HEK293 (cell line): ENCODE results near the gene GPR107.

Experiments used
- CTCF ChIA-PET: fragments of 350-600 bp; formaldehyde crosslinking; extraction: SDS; loops from one replicate; lab custom pipeline; 2021; ENCODE audit warnings: antibody characterized with exemption; lab: Yijun Ruan, JAX
- POLR2A ChIA-PET: fragments of 300-600 bp; formaldehyde crosslinking; extraction: SDS; loops from one replicate; lab custom pipeline; 2020; ENCODE audit warnings: antibody characterized with exemption, inconsistent platforms; lab: Yijun Ruan, JAX
- H3K27ac ChIP-seq: fragments of 200-500 bp; sonication (Bioruptor generic); 2 replicates; pipeline ENCODE4 v1.5.1; 2014; ENCODE audit warnings: low read depth, low read length, control low read depth, inconsistent platforms; ENCODE audit errors: extremely low read depth
- H3K36me3 ChIP-seq, 2 experiments: fragments of 200-500 bp in 1 of 2; sonication (Bioruptor generic) in 1 of 2; 1 replicate in 1 of 2; 2 replicates in 1 of 2; pipeline ENCODE4 v1.5.1; 2014 to 2017; ENCODE audit warnings: inconsistent platforms in 2 of 2, low read length in 2 of 2; ENCODE audit not compliant: control insufficient read depth in 2 of 2, insufficient read depth in 1 of 2
- H3K4me1 ChIP-seq: fragments of 200-500 bp; sonication (Bioruptor generic); 2 replicates; pipeline ENCODE4 v1.5.1; 2014; ENCODE audit warnings: mild to moderate bottlenecking, low read length, inconsistent platforms; ENCODE audit not compliant: control insufficient read depth, insufficient read depth
- H3K4me3 ChIP-seq: 2 replicates; pipeline ENCODE4 v1.5.1; 2011; ENCODE audit warnings: low read depth, mild to moderate bottlenecking, control low read depth, low read length, moderate library complexity
- H3K9me3 ChIP-seq: fragments of 200-500 bp; sonication (Bioruptor generic); 2 replicates; pipeline ENCODE4 v1.5.1; 2014; ENCODE audit warnings: low read depth, low read length, inconsistent platforms; ENCODE audit not compliant: control insufficient read depth, insufficient read depth
- HOXA7 ChIP-seq: sonication (generic); formaldehyde crosslinking; IDR thresholded peaks from 2 replicates; pipeline ENCODE4 v1.8.1; 2022; ENCODE audit warnings: missing genetic modification reagents, borderline replicate concordance
- HOXD13 ChIP-seq: sonication (generic); formaldehyde crosslinking; IDR thresholded peaks from 2 replicates; pipeline ENCODE4 v1.8.0; 2022; ENCODE audit warnings: missing genetic modification reagents, borderline replicate concordance
- WT1 ChIP-seq: fragments of 450-650 bp; formaldehyde crosslinking; IDR thresholded peaks from 2 replicates; pipeline ENCODE4 v1.5.1; 2016; ENCODE audit warnings: missing biosample characterization, missing genetic modification characterization
- ZNF140 ChIP-seq: fragments of 450-650 bp; formaldehyde crosslinking; IDR thresholded peaks from 2 replicates; pipeline ENCODE4 v1.5.1; 2016; ENCODE audit warnings: missing biosample characterization, missing genetic modification characterization
- ZNF274 ChIP-seq, 2 experiments: fragments of 200-500 bp in 1 of 2; fragments of 450-650 bp in 1 of 2; sonication (Bioruptor generic) in 1 of 2; formaldehyde crosslinking in 1 of 2; IDR thresholded peaks; 2 replicates each; pipeline versions ENCODE4 v1.5.1 to v1.6.1; 2014 to 2016; ENCODE audit warnings: borderline replicate concordance in 1 of 2, inconsistent platforms in 1 of 2, low read length in 1 of 2, missing biosample characterization in 1 of 2, missing genetic modification characterization in 1 of 2
- ZNF48 ChIP-seq: fragments of 450-650 bp; formaldehyde crosslinking; IDR thresholded peaks from 2 replicates; pipeline ENCODE4 v1.5.1; 2016; ENCODE audit warnings: missing biosample characterization, missing genetic modification characterization
- ZNF791 ChIP-seq: fragments of 450-650 bp; formaldehyde crosslinking; IDR thresholded peaks from 2 replicates; pipeline ENCODE4 v1.5.1; 2016; ENCODE audit warnings: missing biosample characterization, missing genetic modification characterization
- TF ChIP-seq, protein P1 (sequence below): fragments of 450-650 bp; formaldehyde crosslinking; IDR thresholded peaks from 2 replicates; pipeline ENCODE4 v1.5.1; 2016; ENCODE audit warnings: missing biosample characterization, missing genetic modification characterization
- TF ChIP-seq, protein P2 (sequence below): fragments of 450-650 bp; formaldehyde crosslinking; IDR thresholded peaks from 2 replicates; pipeline ENCODE4 v1.5.1; 2017; ENCODE audit warnings: missing biosample characterization, missing genetic modification characterization
- TF ChIP-seq, protein P3 (sequence below): fragments of 450-650 bp; formaldehyde crosslinking; IDR thresholded peaks from 2 replicates; pipeline ENCODE4 v1.5.1; 2016; ENCODE audit warnings: missing biosample characterization, missing genetic modification characterization
- TF ChIP-seq, protein P4 (sequence below): sonication (generic); formaldehyde crosslinking; IDR thresholded peaks from 2 replicates; pipeline ENCODE4 v1.8.1; 2022; ENCODE audit warnings: mild to moderate bottlenecking, moderate library complexity, missing genetic modification reagents
- TF ChIP-seq, protein P5 (sequence below): fragments of 450-650 bp; formaldehyde crosslinking; IDR thresholded peaks from 2 replicates; pipeline ENCODE4 v1.5.1; 2016; ENCODE audit warnings: missing biosample characterization, missing genetic modification characterization
- TF ChIP-seq, protein P6 (sequence below): fragments of 450-650 bp; formaldehyde crosslinking; IDR thresholded peaks from 2 replicates; pipeline ENCODE4 v1.5.1; 2016; ENCODE audit warnings: missing biosample characterization, missing genetic modification characterization

Gene GPR107

DNA sequence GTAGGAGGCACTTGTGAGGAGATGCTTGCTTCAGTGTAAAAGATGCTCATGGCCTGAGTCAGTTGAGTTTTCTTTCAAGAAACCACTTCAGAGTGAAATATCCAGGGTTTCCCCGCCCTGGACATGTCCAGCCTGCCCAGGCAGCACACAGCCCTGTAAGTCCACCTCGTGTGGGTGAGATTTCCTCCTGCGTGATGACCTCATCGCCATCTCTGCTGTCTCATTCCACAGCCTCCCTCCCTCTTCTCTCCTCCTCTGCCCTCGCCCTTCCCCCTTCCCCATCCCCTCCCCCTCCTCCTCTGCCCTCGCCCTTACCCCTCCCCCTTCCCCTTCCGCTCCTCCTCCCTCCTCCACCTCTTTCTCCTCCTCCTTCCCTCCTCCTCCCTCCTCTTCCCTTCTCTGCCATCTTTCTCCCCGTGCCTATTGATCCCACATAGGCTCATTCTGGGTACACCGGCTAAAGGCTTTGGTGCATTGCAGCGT, 84.5 kb downstream of the GPR107 start (continued):
- TF ChIP-seq, protein P1, sequence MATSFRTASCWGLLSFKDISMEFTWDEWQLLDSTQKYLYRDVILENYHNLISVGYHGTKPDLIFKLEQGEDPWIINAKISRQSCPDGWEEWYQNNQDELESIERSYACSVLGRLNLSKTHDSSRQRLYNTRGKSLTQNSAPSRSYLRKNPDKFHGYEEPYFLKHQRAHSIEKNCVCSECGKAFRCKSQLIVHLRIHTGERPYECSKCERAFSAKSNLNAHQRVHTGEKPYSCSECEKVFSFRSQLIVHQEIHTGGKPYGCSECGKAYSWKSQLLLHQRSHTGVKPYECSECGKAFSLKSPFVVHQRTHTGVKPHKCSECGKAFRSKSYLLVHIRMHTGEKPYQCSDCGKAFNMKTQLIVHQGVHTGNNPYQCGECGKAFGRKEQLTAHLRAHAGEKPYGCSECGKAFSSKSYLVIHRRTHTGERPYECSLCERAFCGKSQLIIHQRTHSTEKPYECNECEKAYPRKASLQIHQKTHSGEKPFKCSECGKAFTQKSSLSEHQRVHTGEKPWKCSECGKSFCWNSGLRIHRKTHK (tag by site-specific recombination): no peak
- TF ChIP-seq, protein P2, sequence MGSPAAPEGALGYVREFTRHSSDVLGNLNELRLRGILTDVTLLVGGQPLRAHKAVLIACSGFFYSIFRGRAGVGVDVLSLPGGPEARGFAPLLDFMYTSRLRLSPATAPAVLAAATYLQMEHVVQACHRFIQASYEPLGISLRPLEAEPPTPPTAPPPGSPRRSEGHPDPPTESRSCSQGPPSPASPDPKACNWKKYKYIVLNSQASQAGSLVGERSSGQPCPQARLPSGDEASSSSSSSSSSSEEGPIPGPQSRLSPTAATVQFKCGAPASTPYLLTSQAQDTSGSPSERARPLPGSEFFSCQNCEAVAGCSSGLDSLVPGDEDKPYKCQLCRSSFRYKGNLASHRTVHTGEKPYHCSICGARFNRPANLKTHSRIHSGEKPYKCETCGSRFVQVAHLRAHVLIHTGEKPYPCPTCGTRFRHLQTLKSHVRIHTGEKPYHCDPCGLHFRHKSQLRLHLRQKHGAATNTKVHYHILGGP (tag by site-specific recombination): no peak
- TF ChIP-seq ZNF140 (tag by site-specific recombination): no peak
- TF ChIP-seq, all 188 proteins: peak for 13

DNA sequence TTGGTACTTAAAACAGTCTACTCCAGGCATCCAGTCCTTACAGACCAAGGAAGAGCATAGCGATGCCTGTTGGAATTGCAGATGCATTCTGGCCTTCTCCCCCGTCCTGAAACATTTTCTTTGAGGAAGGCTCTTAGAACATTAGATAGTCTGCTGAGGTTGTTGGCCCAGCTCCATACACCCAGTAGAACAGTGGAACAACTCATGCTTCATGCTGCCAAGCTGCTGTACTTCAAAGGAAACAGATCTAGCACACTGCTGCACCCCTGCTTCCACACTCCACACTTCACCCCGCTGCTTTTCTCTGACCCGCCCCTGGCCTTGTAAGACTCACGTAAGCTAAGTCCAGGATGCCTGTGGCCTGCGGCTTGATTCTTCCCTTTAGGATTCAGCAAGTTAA, 85.1 kb downstream of the GPR107 start:
- Histone ChIP-seq H3K4me1 (no peaks in the 10 kb centered on the region), H3K36me3 (peaks cover 0 to 12% of the 10 kb centered on the region in 2 experiments; a peak in 1 of 3 replicates), H3K4me3 (no peak overlapping the region), H3K9me3 (no peaks in the 10 kb centered on the region), H3K27ac (no peak overlapping the region)
- ChIA-PET POLR2A (no interaction called here), CTCF (interaction anchor here (1.1 kb wide), 1 partner anchor 27 kb away, joined by 7 read pairs; no protein-coding TSS in a partner anchor)
- TF ChIP-seq, protein P3, sequence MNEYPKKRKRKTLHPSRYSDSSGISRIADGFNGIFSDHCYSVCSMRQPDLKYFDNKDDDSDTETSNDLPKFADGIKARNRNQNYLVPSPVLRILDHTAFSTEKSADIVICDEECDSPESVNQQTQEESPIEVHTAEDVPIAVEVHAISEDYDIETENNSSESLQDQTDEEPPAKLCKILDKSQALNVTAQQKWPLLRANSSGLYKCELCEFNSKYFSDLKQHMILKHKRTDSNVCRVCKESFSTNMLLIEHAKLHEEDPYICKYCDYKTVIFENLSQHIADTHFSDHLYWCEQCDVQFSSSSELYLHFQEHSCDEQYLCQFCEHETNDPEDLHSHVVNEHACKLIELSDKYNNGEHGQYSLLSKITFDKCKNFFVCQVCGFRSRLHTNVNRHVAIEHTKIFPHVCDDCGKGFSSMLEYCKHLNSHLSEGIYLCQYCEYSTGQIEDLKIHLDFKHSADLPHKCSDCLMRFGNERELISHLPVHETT (tag by site-specific recombination): no peak
- TF ChIP-seq ZNF48 (tag by site-specific recombination) (no peak), WT1 (tag by site-specific recombination) (no peak), ZNF274 (IDR thresholded peaks at IDR 0.05; ENCODE audit: low read length) (no peak), ZNF274 (tag by site-specific recombination; IDR thresholded peaks at IDR 0.05; ENCODE audit: borderline replicate concordance) (no peak), HOXA7 (no peak), ZNF791 (tag by site-specific recombination) (no peak), HOXD13 (CRISPR knock-in tag) (no peak)
- TF ChIP-seq, protein P4, sequence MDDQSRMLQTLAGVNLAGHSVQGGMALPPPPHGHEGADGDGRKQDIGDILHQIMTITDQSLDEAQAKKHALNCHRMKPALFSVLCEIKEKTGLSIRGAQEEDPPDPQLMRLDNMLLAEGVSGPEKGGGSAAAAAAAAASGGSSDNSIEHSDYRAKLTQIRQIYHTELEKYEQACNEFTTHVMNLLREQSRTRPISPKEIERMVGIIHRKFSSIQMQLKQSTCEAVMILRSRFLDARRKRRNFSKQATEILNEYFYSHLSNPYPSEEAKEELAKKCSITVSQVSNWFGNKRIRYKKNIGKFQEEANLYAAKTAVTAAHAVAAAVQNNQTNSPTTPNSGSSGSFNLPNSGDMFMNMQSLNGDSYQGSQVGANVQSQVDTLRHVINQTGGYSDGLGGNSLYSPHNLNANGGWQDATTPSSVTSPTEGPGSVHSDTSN: no peak
- TF ChIP-seq, protein P5, sequence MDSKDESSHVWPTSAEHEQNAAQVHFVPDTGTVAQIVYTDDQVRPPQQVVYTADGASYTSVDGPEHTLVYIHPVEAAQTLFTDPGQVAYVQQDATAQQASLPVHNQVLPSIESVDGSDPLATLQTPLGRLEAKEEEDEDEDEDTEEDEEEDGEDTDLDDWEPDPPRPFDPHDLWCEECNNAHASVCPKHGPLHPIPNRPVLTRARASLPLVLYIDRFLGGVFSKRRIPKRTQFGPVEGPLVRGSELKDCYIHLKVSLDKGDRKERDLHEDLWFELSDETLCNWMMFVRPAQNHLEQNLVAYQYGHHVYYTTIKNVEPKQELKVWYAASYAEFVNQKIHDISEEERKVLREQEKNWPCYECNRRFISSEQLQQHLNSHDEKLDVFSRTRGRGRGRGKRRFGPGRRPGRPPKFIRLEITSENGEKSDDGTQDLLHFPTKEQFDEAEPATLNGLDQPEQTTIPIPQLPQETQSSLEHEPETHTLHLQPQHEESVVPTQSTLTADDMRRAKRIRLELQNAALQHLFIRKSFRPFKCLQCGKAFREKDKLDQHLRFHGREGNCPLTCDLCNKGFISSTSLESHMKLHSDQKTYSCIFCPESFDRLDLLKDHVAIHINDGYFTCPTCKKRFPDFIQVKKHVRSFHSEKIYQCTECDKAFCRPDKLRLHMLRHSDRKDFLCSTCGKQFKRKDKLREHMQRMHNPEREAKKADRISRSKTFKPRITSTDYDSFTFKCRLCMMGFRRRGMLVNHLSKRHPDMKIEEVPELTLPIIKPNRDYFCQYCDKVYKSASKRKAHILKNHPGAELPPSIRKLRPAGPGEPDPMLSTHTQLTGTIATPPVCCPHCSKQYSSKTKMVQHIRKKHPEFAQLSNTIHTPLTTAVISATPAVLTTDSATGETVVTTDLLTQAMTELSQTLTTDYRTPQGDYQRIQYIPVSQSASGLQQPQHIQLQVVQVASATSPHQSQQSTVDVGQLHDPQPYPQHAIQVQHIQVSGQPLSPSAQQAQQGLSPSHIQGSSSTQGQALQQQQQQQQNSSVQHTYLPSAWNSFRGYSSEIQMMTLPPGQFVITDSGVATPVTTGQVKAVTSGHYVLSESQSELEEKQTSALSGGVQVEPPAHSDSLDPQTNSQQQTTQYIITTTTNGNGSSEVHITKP (tag by site-specific recombination): no peak
- TF ChIP-seq, protein P6, sequence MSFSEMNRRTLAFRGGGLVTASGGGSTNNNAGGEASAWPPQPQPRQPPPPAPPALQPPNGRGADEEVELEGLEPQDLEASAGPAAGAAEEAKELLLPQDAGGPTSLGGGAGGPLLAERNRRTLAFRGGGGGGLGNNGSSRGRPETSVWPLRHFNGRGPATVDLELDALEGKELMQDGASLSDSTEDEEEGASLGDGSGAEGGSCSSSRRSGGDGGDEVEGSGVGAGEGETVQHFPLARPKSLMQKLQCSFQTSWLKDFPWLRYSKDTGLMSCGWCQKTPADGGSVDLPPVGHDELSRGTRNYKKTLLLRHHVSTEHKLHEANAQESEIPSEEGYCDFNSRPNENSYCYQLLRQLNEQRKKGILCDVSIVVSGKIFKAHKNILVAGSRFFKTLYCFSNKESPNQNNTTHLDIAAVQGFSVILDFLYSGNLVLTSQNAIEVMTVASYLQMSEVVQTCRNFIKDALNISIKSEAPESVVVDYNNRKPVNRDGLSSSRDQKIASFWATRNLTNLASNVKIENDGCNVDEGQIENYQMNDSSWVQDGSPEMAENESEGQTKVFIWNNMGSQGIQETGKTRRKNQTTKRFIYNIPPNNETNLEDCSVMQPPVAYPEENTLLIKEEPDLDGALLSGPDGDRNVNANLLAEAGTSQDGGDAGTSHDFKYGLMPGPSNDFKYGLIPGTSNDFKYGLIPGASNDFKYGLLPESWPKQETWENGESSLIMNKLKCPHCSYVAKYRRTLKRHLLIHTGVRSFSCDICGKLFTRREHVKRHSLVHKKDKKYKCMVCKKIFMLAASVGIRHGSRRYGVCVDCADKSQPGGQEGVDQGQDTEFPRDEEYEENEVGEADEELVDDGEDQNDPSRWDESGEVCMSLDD (tag by site-specific recombination): no peak
